ENCODE results near the gene CLIC2. TPM values are rescaled to one million over a fixed set of nuclear protein-coding genes. Genes with fewer than 3 reads are reported as not detected.
"Not testable (repeated sequence)": the region's sequence is repeated elsewhere in the genome, so short reads cannot be mapped to it uniquely, and the experiment has no call there.

CLIC2 gene
- total RNA-seq, 1 donor from 2014 or later: 0.62 TPM

GRCh38 chrX:155314260-155314659 lies 20.2 kb downstream of the CLIC2 start:
- H3K4me3 Mint-ChIP-seq: no peak overlapping the region
- no peak for DNase-seq (ENCODE audit: low spot score)
- no peaks in the 10 kb centered on the region for H3K36me3 Mint-ChIP-seq (ENCODE audit: low read depth)
- no peaks in the 10 kb centered on the region for H3K9me3 Mint-ChIP-seq
- intact Hi-C loops (cut with micrococcal nuclease): no loop called here
- H3K27me3 Mint-ChIP-seq (ENCODE audit: insufficient read depth): no peaks in the 10 kb centered on the region
- no peak overlapping the region for H3K27ac Mint-ChIP-seq
- no peaks in the 10 kb centered on the region for H3K4me1 Mint-ChIP-seq (ENCODE audit: low read depth)

DNA sequence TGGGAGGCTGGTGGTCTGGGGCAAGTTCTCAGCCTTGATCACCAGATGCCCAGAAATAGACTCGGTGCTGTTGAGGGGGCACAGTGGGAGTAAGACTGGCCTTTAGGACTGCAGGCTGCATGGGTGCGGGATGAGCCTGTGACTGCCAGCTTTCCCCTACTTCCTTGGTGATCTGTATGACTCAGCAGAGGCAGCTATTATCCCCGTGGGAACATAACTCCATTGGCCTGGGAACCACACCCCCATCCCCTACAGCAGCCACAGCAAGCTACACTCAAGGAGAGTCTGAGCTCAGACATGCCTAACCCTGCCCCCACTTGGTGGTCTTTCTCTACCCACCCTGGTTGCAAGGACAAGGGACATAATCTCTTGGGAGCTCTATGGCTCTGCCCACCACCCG lies 20.6 kb downstream of the CLIC2 start:
- Mint-ChIP-seq H3K36me3 (ENCODE audit: low read depth) (no peaks in the 10 kb centered on the region), H3K27me3 (ENCODE audit: insufficient read depth) (no peaks in the 10 kb centered on the region), H3K4me1 (ENCODE audit: low read depth) (no peaks in the 10 kb centered on the region), H3K27ac (no peak overlapping the region), H3K4me3 (no peak overlapping the region), H3K9me3 (no peaks in the 10 kb centered on the region)
- no peak for DNase-seq (ENCODE audit: low spot score)
- intact Hi-C loops (cut with micrococcal nuclease): no loop called here

GRCh38 chrX:155293771-155294170 lies 40.6 kb downstream of the CLIC2 start:
- Mint-ChIP-seq H3K9me3 (no peaks in the 10 kb centered on the region), H3K36me3 (ENCODE audit: low read depth) (peaks cover 2% of the 10 kb centered on the region), H3K27ac (no peak overlapping the region), H3K4me1 (ENCODE audit: low read depth) (no peaks in the 10 kb centered on the region), H3K4me3 (no peak overlapping the region), H3K27me3 (ENCODE audit: insufficient read depth) (peaks cover 4% of the 10 kb centered on the region)
- DNase-seq (ENCODE audit: low spot score): no peak
- intact Hi-C loops (cut with micrococcal nuclease): no loop called here

- H3K27me3 Mint-ChIP-seq (ENCODE audit: insufficient read depth): peaks cover 1% of the 10 kb centered on the region
- H3K4me3 Mint-ChIP-seq: no peak overlapping the region
- no peaks in the 10 kb centered on the region for H3K9me3 Mint-ChIP-seq
- no peak for DNase-seq (ENCODE audit: low spot score)
- intact Hi-C loops (cut with micrococcal nuclease): no loop called here
- H3K4me1 Mint-ChIP-seq (ENCODE audit: low read depth): peaks cover 7% of the 10 kb centered on the region
- H3K36me3 Mint-ChIP-seq (ENCODE audit: low read depth): no peaks in the 10 kb centered on the region
- H3K27ac Mint-ChIP-seq: no peak overlapping the region
Measured at GRCh38 chrX:155279873-155280272, 54.5 kb downstream of the CLIC2 start.

- Mint-ChIP-seq H3K4me1 (ENCODE audit: low read depth) (no peaks in the 10 kb centered on the region), H3K36me3 (ENCODE audit: low read depth) (no peaks in the 10 kb centered on the region), H3K4me3 (no peak overlapping the region), H3K27me3 (ENCODE audit: insufficient read depth) (no peaks in the 10 kb centered on the region), H3K27ac (no peak overlapping the region), H3K9me3 (peaks cover 9% of the 10 kb centered on the region)
- DNase-seq (ENCODE audit: low spot score): no peak
- intact Hi-C loops (cut with micrococcal nuclease): no loop called here
Measured at GRCh38 chrX:155270969-155271368, 63.4 kb downstream of the CLIC2 start.

GRCh38 chrX:155267995-155268394 lies 66.4 kb downstream of the CLIC2 start:
- DNase-seq (ENCODE audit: low spot score); intact Hi-C loops (cut with micrococcal nuclease); H3K9me3 Mint-ChIP-seq; H3K27ac Mint-ChIP-seq; H3K4me3 Mint-ChIP-seq; H3K27me3 Mint-ChIP-seq (ENCODE audit: insufficient read depth); H3K36me3 Mint-ChIP-seq (ENCODE audit: low read depth): not testable (repeated sequence)
- peaks cover 10% of the 10 kb centered on the region for H3K4me1 Mint-ChIP-seq (ENCODE audit: low read depth)

DNA sequence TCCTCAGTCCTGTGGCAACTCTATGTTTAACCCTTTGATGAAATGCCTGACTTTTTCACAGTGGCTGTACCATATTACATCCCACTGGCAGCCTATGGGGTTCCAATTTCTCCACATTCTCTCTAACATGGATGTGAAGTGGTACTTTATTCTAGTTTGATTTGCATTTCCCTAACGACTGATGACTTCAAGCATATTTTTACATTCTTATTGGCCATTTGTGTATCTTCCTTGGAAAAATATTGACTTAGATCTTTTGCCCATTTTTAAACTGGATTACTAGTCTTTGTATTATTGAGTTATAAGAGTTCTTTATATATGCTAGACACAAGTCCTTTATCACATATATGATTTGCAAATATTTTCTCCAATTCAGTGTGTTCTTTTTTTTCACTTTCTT lies 68.0 kb downstream of the CLIC2 start:
- Mint-ChIP-seq H3K27ac (no peak overlapping the region), H3K9me3 (peaks cover 7% of the 10 kb centered on the region), H3K36me3 (ENCODE audit: low read depth) (no peaks in the 10 kb centered on the region), H3K4me3 (no peak overlapping the region), H3K27me3 (ENCODE audit: insufficient read depth) (no peaks in the 10 kb centered on the region), H3K4me1 (ENCODE audit: low read depth) (peaks cover 14% of the 10 kb centered on the region)
- no peak for DNase-seq (ENCODE audit: low spot score)
- intact Hi-C loops (cut with micrococcal nuclease): no loop called here

DNA sequence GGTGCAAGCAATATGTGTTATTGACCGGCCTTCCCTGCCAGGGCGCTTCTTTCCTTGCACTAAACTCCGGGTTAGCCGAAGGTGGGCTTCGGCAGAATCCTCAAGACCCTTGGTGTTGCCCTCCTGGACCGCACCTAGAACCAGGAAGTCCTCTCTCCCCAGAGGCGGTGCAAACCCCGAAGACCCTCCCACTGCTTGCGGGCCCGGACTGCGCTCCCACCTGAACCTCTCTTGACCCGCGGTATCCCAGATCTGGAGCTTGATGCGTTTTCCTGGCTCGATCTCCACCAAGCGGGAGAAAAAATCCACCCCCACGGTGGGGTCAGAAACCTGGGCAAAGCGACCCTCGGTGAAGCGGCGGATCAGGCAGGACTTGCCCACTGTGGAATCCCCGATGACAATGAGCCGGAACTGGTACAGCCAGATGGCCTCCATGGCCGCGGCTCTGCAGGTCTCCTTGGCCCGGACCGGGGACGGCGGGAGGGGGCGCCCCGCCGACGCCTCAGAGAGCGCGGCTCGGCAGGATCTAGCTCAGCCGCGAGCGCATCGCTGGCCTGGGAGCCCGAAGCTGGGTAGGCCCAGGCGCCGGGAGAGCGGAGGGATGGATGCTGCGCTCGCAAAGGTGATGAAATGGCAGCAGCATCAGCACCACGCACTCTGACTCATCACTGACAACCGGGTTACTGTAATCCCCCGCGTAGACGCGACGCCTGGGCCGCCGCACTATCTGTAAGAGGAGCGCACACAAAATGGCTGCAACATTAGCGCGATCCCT lies 70.4 kb downstream of the CLIC2 start, which contains the start of gene RAB39B:
Gene RAB39B, minus strand, starts transcription at position 638 of the 775 bp plus-strand sequence. Its CDS starts 203 bp downstream, at position 435.
- Mint-ChIP-seq H3K36me3 (ENCODE audit: low read depth) (peaks cover 5% of the 10 kb centered on the region), H3K27me3 (ENCODE audit: insufficient read depth) (no peaks in the 10 kb centered on the region), H3K27ac (peak within 1 kb of the TSS; percentile 57), H3K4me3 (peak within 1 kb of the TSS; percentile 91), H3K4me1 (ENCODE audit: low read depth) (peaks cover 22% of the 10 kb centered on the region), H3K9me3 (peaks cover 5% of the 10 kb centered on the region)
- DNase-seq (ENCODE audit: low spot score): peak; percentile 61
- intact Hi-C loops (cut with micrococcal nuclease): loop anchor here (1.0 to 5.0 kb wide), 4 partner anchors 48 to 617 kb away; partner anchors contain the start of genes SPRY3, TMLHE, VAMP7 and VBP1

DNA sequence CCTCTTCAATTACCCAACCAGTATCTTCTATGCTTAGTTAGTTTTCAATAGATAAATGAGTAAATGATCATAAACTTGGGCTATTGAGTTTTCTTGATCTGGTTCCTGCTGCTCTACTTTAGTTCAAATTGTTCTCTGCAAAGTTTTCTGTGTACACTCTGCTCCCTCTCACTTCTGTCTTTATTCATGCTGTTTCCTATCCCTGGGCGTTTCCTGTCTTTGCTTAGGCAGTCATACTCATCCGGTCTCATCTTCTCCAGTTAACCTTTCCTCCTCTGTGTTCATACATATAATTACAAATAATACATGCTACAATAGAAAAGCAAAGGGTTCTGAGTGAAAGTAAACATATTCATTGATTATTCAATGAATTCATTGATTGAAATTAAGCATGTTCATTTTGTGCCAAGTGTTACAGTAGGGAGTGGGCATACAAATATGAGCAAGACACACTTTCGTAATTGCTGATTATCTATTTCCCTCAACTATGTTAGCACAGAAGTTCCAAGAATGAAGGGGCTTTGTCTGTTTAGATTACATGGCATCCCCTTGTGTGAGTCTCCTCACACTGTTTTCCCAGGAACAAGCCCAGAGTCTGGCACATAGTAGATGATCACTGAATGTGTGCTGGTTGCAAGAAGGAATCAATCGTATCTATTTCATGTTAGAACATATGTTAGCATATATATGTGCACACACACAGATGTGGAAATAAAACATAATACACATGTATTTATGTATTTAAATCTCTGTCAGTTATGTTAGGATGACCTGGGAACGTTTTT lies 71.3 kb downstream of the CLIC2 start:
- Mint-ChIP-seq H3K4me1 (ENCODE audit: low read depth) (peaks cover 22% of the 10 kb centered on the region), H3K27me3 (ENCODE audit: insufficient read depth) (no peaks in the 10 kb centered on the region), H3K9me3 (no peaks in the 10 kb centered on the region), H3K4me3 (peak overlapping the region; percentile 91), H3K36me3 (ENCODE audit: low read depth) (peaks cover 5% of the 10 kb centered on the region), H3K27ac (peak overlapping the region; percentile 57)
- intact Hi-C loops (cut with micrococcal nuclease): loop anchor here (1.0 to 5.0 kb wide), 2 partner anchors 47 to 349 kb away; partner anchors contain the start of genes SPRY3, TMLHE and VBP1
- DNase-seq (ENCODE audit: low spot score): no peak

DNA sequence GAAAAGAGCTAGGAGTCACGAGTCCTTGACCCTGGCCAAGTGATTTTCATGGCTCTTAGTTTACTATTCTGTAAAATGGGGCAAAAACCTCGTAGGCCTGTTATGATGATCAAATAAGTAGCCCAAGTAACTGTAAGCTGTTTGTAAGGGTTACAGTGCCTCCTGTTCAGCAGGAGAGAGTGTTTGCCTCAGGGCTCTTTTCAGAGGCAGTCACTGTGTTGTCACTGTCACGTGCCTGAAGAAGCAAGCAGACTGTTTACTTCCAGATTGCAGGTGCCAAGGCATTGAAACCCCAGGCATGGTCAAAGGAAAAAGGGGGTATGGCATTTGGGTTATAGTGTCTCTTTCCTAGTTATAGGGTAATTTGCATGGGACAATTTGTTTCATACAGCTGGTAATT lies 74.7 kb downstream of the CLIC2 start:
- DNase-seq (ENCODE audit: low spot score): no peak
- Mint-ChIP-seq H3K4me3 (no peak overlapping the region), H3K4me1 (ENCODE audit: low read depth) (peaks cover 27% of the 10 kb centered on the region), H3K36me3 (ENCODE audit: low read depth) (peaks cover 7% of the 10 kb centered on the region), H3K27ac (no peak overlapping the region), H3K9me3 (no peaks in the 10 kb centered on the region), H3K27me3 (ENCODE audit: insufficient read depth) (no peaks in the 10 kb centered on the region)
- intact Hi-C loops (cut with micrococcal nuclease): loop anchor here (5.0 kb wide), 1 partner anchor 353 kb away; the partner anchor contains the start of genes SPRY3 and TMLHE

GRCh38 chrX:155251391-155251790 lies 83.0 kb downstream of the CLIC2 start:
- DNase-seq (ENCODE audit: low spot score): no peak
- H3K9me3 Mint-ChIP-seq: no peaks in the 10 kb centered on the region
- intact Hi-C loops (cut with micrococcal nuclease): no loop called here
- H3K27me3 Mint-ChIP-seq (ENCODE audit: insufficient read depth): no peaks in the 10 kb centered on the region
- no peak overlapping the region for H3K27ac Mint-ChIP-seq
- H3K36me3 Mint-ChIP-seq (ENCODE audit: low read depth): no peaks in the 10 kb centered on the region
- no peak overlapping the region for H3K4me3 Mint-ChIP-seq
- H3K4me1 Mint-ChIP-seq (ENCODE audit: low read depth): no peaks in the 10 kb centered on the region

GRCh38 chrX:155247497-155247896 lies 86.9 kb downstream of the CLIC2 start:
- DNase-seq (ENCODE audit: low spot score): no peak
- no peaks in the 10 kb centered on the region for H3K9me3 Mint-ChIP-seq
- H3K36me3 Mint-ChIP-seq (ENCODE audit: low read depth): no peaks in the 10 kb centered on the region
- no peaks in the 10 kb centered on the region for H3K4me1 Mint-ChIP-seq (ENCODE audit: low read depth)
- H3K27ac Mint-ChIP-seq: no peak overlapping the region
- no peak overlapping the region for H3K4me3 Mint-ChIP-seq
- intact Hi-C loops (cut with micrococcal nuclease): no loop called here
- no peaks in the 10 kb centered on the region for H3K27me3 Mint-ChIP-seq (ENCODE audit: insufficient read depth)

- H3K27ac Mint-ChIP-seq: no peak overlapping the region
- no peaks in the 10 kb centered on the region for H3K27me3 Mint-ChIP-seq (ENCODE audit: insufficient read depth)
- intact Hi-C loops (cut with micrococcal nuclease): no loop called here
- no peak for DNase-seq (ENCODE audit: low spot score)
- H3K36me3 Mint-ChIP-seq (ENCODE audit: low read depth): no peaks in the 10 kb centered on the region
- no peaks in the 10 kb centered on the region for H3K4me1 Mint-ChIP-seq (ENCODE audit: low read depth)
- no peak overlapping the region for H3K4me3 Mint-ChIP-seq
- no peaks in the 10 kb centered on the region for H3K9me3 Mint-ChIP-seq
Measured at GRCh38 chrX:155246748-155247147, 87.7 kb downstream of the CLIC2 start.
